HFF-Myc (cell line): ENCODE results near the gene VLDLR.

Source experiments
- DNase-seq: peaks from one replicate; pipeline ENCODE4 v3.0.0-alpha.2; 2011; ENCODE audit warnings: low read depth; ENCODE audit errors: extremely low read depth
- H3K4me3 ChIP-seq: replicated peaks from 2 replicates; pipeline ENCODE4 v1.5.1; 2011; ENCODE audit warnings: low read depth, mild to moderate bottlenecking, control low read depth, low read length
- CTCF ChIP-seq: IDR thresholded peaks from 2 replicates; pipeline ENCODE4 v1.5.1; 2012; ENCODE audit warnings: mild to moderate bottlenecking, low read depth, low read length, control low read depth; ENCODE audit errors: missing control alignments

Gene VLDLR

GRCh38 chr9:2638871-2639673 lies 17.5 kb downstream of the VLDLR start:
- TF ChIP-seq CTCF, result no peak
- DNase-seq, result no peak
- H3K4me3 ChIP-seq, result no peak overlapping the region

- no peak overlapping the region for H3K4me3 ChIP-seq
- no peak for TF ChIP-seq CTCF
- DNase-seq, result no peak
These were observed 18.2 kb downstream of the VLDLR start for GRCh38 chr9:2639786-2640185.

GRCh38 chr9:2640570-2640969 lies 19.0 kb downstream of the VLDLR start:
- TF ChIP-seq CTCF, result no peak
- no peak for DNase-seq

GRCh38 chr9:2641033-2641432 lies 19.4 kb downstream of the VLDLR start:
- TF ChIP-seq CTCF, result no peak
- DNase-seq, result no peak
- no peak overlapping the region for H3K4me3 ChIP-seq

More at GRCh38 chr9:2640570-2640969, 19.0 kb downstream of the VLDLR start:
- no peak overlapping the region for H3K4me3 ChIP-seq

GRCh38 chr9:2642068-2642467 lies 20.5 kb downstream of the VLDLR start:
- no peak for DNase-seq
- TF ChIP-seq CTCF, result no peak
- no peak overlapping the region for H3K4me3 ChIP-seq

GRCh38 chr9:2645569-2645968 lies 24.0 kb downstream of the VLDLR start:
- no peak for TF ChIP-seq CTCF
- no peak overlapping the region for H3K4me3 ChIP-seq
- no peak for DNase-seq
